AG10803 (cell line): ENCODE data around the gene HPSE.

Experiments
- DNase-seq: peaks from one replicate; pipeline ENCODE4 v3.0.0; 2010; ENCODE audit warnings: low read depth
- H3K4me3 ChIP-seq: 2 replicates; pipeline ENCODE4 v1.5.1; 2011; ENCODE audit warnings: mild to moderate bottlenecking, low read length, control low read depth
- CTCF ChIP-seq: conservative IDR thresholded peaks from 2 replicates; pipeline ENCODE4 v1.5.1; 2011; ENCODE audit warnings: mild to moderate bottlenecking, low read length, control low read depth, inconsistent platforms

Gene HPSE

GRCh38 chr4:83370640-83370906 lies 35.9 kb upstream of the HPSE start:
- no peak for TF ChIP-seq CTCF
- no peak for DNase-seq
- no peak overlapping the region for H3K4me3 ChIP-seq

DNA sequence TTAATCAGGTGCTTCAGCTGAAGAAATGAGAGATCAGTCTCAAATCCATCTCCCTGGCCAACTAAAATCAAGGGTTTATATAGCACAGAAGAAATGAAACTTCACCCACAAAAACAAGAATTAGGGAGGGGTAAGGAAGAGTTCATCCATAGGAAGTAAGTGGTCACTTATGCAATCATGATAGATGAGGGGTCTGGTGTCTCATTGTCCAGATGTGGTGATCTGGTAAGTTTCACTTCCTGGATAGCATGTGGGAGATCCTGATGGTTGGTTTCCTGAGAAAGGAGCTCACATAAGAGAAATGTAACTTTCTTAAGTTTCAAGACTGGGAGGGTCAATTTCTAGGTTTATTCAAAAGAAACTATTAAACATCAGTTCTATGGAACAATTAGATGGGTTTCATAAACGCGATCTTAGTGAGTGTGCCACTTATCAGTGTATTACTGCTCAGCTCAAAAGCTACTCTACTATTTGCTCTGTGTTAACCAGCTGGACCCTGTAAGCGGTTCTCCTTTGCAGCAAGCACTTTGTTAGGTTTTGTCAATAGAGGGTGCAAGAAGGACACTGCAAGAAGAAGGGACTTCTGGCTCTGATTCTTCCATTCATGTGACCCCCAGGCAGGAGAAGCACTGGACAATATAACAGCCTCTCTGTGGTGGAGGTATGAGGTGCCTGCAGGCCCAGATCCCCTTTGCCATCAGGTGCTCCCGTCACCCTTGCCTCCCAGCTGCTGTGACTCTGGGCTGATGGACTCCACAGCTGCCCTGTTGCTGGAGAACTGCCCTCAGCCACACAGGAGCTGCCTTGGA lies 35.4 kb upstream of the HPSE start:
- TF ChIP-seq CTCF: no peak
- H3K4me3 ChIP-seq: no peak overlapping the region
- DNase-seq: peak; percentile 26

DNA sequence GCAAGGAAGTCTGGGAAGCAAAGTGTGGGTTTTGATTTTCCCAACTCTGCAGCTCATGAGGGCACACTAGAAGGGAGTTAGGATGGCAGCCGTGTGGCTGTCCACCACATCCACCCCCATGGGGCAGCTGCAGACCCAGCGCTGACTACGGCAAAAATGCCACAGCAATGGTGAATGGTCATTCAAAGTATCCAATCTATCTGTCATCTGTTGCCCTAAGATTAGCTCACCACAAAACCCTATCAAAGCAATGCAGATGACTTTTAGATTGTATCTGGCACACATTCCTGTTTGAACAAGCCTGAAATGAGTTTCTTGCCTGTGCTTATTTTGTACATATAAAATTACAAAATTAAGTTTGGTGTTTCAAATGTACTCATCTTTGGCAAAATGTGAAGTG lies 29.7 kb upstream of the HPSE start:
- no peak overlapping the region for H3K4me3 ChIP-seq
- DNase-seq: no peak
- TF ChIP-seq CTCF: no peak

GRCh38 chr4:83362492-83363329 lies 28.1 kb upstream of the HPSE start:
- DNase-seq: peak; percentile 45
- TF ChIP-seq CTCF: peak; percentile 59
- H3K4me3 ChIP-seq: no peak overlapping the region

DNA sequence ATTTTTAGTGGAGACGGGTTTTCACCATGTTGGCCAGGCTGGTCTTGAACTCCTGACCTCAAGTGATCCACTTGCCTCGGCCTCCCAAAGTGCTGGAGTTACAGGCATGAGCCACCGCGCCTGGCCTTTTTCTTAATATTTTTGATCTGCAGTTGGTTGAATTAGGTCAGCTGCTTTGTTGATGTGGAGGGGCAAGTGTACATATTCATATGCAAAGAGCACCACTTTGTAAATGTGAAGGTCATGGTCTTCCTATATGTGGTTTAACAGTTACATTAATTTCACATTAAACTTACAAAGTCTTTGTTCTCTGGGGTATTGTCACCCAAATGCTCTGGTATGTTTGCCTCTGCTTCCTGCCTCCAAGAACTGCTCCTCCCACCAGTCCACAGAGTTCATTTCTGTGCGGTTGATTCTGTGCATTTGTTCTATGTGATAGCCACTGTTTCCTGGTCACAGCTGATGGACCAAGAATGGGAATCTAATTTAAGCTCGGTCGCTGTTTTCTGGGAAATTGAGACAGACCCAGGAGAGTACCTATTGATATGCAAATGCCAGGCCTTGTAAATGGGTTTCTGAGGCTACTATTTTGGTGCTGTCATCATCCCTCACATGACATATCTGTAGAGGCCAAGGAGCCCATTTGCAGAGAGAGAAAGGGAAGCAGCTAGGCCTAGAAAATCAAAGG lies 26.9 kb upstream of the HPSE start:
- no peak for TF ChIP-seq CTCF
- H3K4me3 ChIP-seq: no peak overlapping the region
- DNase-seq: no peak

DNA sequence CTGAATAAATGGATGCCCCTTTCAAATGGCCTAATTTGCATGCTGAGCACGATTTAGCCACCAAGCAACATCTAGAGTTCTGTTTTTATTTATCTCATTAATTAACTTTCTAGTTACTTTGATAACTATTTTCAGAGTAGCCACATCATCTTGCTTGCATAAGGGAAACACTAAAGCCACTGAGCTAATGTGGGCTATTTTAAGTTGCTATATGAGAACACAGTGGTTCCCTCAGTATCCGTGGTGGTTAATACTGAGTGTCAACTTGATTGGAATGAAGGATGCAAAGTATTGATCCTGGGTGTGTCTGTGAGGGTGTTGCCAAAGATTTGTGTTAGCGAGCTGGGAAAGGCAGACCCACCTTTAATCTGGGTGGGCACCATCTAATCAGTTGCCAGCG lies 25.4 kb upstream of the HPSE start:
- no peak overlapping the region for H3K4me3 ChIP-seq
- TF ChIP-seq CTCF: no peak
- no peak for DNase-seq

- DNase-seq: peak; percentile 66
- no peak overlapping the region for H3K4me3 ChIP-seq
- no peak for TF ChIP-seq CTCF
These were observed 23.8 kb upstream of the HPSE start for GRCh38 chr4:83358410-83358809.
